DOHH2 (cell line): Measurements from ENCODE around the gene SFT2D1.

ENCODE experiments used
- H3F3A ChIP-seq: fragments of 200-600 bp; sonication (generic), shearing (Covaris generic); 2 replicates; pipeline ENCODE4 v1.6.0; 2016; ENCODE audit warnings: antibody characterized with exemption, mild to moderate bottlenecking; ENCODE audit not compliant: control insufficient read depth, insufficient read depth
- H3K27ac ChIP-seq: fragments of 200-600 bp; sonication (generic); 2 replicates; pipeline ENCODE4 v1.5.1; 2014; ENCODE audit warnings: low read depth, mild to moderate bottlenecking, low read length, moderate library complexity
- H3K27me3 ChIP-seq: fragments of 200-600 bp; sonication (generic); 2 replicates; pipeline ENCODE4 v1.6.1; 2014; ENCODE audit warnings: mild to moderate bottlenecking, low read length, mixed read lengths; ENCODE audit not compliant: control insufficient read depth
- H3K36me3 ChIP-seq: fragments of 200-600 bp; sonication (generic); 2 replicates; pipeline ENCODE4 v1.6.1; 2014; ENCODE audit warnings: mild to moderate bottlenecking, low read length, moderate library complexity, mixed read lengths; ENCODE audit not compliant: control insufficient read depth
- H3K4me1 ChIP-seq: fragments of 200-600 bp; sonication (generic); 2 replicates; pipeline ENCODE4 v1.6.1; 2014; ENCODE audit warnings: mild to moderate bottlenecking, low read length, mixed read lengths; ENCODE audit not compliant: control insufficient read depth
- H3K4me2 ChIP-seq: fragments of 200-600 bp; sonication (generic); 2 replicates; pipeline ENCODE4 v1.6.0; 2014; ENCODE audit warnings: mild to moderate bottlenecking, low read length, moderate library complexity
- H3K4me3 ChIP-seq: fragments of 200-600 bp; sonication (generic); 2 replicates; pipeline ENCODE4 v1.5.1; 2014; ENCODE audit warnings: mild to moderate bottlenecking, low read length, mixed read lengths
- H3K79me2 ChIP-seq: fragments of 200-600 bp; sonication (generic); 2 replicates; pipeline ENCODE4 v1.6.1; 2014; ENCODE audit warnings: mild to moderate bottlenecking, low read length, mixed read lengths; ENCODE audit not compliant: control insufficient read depth
- H3K9me2 ChIP-seq: fragments of 200-600 bp; sonication (generic); replicated peaks from 2 replicates; pipeline ENCODE4 v1.6.1; 2014; ENCODE audit warnings: mild to moderate bottlenecking, low read length, mixed read lengths; ENCODE audit not compliant: control insufficient read depth
- H3K9me3 ChIP-seq: fragments of 200-600 bp; sonication (generic); 2 replicates; pipeline ENCODE4 v1.6.1; 2014; ENCODE audit warnings: antibody characterized with exemption, low read length, mixed read lengths; ENCODE audit not compliant: control insufficient read depth, insufficient read depth
- H4K20me1 ChIP-seq: fragments of 200-600 bp; sonication (generic); 2 replicates; pipeline ENCODE4 v1.6.0; 2014; ENCODE audit warnings: low read depth, mild to moderate bottlenecking, antibody characterized with exemption, low read length, moderate library complexity; ENCODE audit not compliant: control insufficient read depth, insufficient read depth
- EZH2phosphoT487 ChIP-seq: fragments of 200-600 bp; sonication (generic); IDR thresholded peaks from 2 replicates; pipeline ENCODE4 v1.6.1; 2017; ENCODE audit warnings: borderline replicate concordance, mild to moderate bottlenecking, antibody characterized with exemption, low read length, moderate library complexity, mixed read lengths
- TF ChIP-seq, protein P1 (sequence below): fragments of 200-600 bp; sonication (generic); IDR thresholded peaks from one replicate; pipeline ENCODE4 v1.5.1; 2014; ENCODE audit warnings: antibody characterized with exemption, mild to moderate bottlenecking, low read depth, low read length; ENCODE audit not compliant: poor library complexity, severe bottlenecking

SFT2D1 gene

DNA sequence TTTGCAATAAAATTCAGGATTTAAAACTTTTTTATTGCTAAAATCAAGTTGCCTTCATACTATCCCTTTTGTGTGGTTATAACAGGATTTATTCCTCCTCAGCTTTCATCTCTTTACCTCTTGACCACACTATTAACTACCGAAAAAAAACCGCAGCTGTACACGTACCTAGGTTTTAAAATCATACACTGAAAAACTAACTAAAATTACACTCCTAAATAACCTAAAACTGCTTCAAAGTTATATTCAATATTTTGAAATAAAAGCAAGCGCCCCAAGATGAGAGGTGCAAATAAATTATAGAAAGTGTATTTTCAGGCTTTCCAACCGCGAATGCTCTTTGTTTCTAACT, 39.0 kb upstream of the SFT2D1 start:
- Histone ChIP-seq H3K27ac (peak overlapping the region; percentile 36), H3K27me3 (no peaks in the 10 kb centered on the region), H3K4me2 (peak overlapping the region; percentile 99), H3K36me3 (0 out of 2 replicates have a peak, but pooled peaks cover 3% of the 10 kb centered on the region), H3K4me1 (peaks cover 27% of the 10 kb centered on the region), H3K9me2 (no peaks in the 10 kb centered on the region), H3F3A (peaks cover 4% of the 10 kb centered on the region; the same call in 1 of the 2 replicates), H3K4me3 (peak overlapping the region; percentile 85), H3K79me2 (peaks cover 64% of the 10 kb centered on the region), H3K9me3 (no peaks in the 10 kb centered on the region), H4K20me1 (no peaks in the 10 kb centered on the region)
- TF ChIP-seq, protein P1, sequence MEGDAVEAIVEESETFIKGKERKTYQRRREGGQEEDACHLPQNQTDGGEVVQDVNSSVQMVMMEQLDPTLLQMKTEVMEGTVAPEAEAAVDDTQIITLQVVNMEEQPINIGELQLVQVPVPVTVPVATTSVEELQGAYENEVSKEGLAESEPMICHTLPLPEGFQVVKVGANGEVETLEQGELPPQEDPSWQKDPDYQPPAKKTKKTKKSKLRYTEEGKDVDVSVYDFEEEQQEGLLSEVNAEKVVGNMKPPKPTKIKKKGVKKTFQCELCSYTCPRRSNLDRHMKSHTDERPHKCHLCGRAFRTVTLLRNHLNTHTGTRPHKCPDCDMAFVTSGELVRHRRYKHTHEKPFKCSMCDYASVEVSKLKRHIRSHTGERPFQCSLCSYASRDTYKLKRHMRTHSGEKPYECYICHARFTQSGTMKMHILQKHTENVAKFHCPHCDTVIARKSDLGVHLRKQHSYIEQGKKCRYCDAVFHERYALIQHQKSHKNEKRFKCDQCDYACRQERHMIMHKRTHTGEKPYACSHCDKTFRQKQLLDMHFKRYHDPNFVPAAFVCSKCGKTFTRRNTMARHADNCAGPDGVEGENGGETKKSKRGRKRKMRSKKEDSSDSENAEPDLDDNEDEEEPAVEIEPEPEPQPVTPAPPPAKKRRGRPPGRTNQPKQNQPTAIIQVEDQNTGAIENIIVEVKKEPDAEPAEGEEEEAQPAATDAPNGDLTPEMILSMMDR, result no peak
- no peak for TF ChIP-seq EZH2phosphoT487

GRCh38 chr6:166379800-166380199, 37.5 kb upstream of the SFT2D1 start:
- Histone ChIP-seq H3K36me3 (no peaks in the 10 kb centered on the region), H3K4me2 (no peak overlapping the region), H3K4me3 (no peak overlapping the region)

DNA sequence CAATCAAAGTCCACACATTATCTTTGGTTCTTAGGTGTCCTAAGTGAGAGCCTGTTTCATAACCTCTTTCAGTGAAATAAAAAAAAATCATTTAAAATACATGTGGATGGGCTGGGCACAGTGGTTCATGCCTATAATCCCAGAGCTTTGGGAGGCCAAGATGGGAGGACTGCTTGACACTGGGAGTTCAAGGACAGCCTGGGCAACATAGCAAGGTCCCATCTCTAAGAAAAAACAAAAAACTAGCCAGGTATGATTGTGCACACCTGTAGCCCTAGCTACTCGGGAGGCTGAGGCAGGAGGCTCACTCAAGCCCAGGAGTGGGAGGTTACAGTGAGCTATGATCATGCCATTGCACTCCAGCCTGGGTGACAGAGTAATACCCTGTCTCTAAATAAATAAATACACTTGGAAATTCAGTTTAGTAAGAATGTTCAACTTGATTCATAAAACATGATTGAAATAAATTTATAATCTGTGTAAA, 36.8 kb upstream of the SFT2D1 start:
- Histone ChIP-seq H3K9me3 (no peaks in the 10 kb centered on the region), H3K4me3 (no peak overlapping the region), H3K9me2 (no peaks in the 10 kb centered on the region), H3K4me1 (peaks cover 21% of the 10 kb centered on the region), H3K79me2 (peaks cover 58% of the 10 kb centered on the region), H3K27ac (no peak overlapping the region), H4K20me1 (no peaks in the 10 kb centered on the region), H3F3A (peaks cover 4% of the 10 kb centered on the region; the same call in 1 of the 2 replicates), H3K27me3 (no peaks in the 10 kb centered on the region), H3K4me2 (no peak overlapping the region), H3K36me3 (no peaks in the 10 kb centered on the region)
- TF ChIP-seq, protein P1, result no peak
- TF ChIP-seq EZH2phosphoT487, result no peak

More at GRCh38 chr6:166379800-166380199, 37.5 kb upstream of the SFT2D1 start:
- TF ChIP-seq, protein P1, result no peak
- TF ChIP-seq EZH2phosphoT487, result no peak
- Histone ChIP-seq H4K20me1 (no peaks in the 10 kb centered on the region), H3K4me1 (peaks cover 27% of the 10 kb centered on the region), H3K9me3 (no peaks in the 10 kb centered on the region), H3K9me2 (no peaks in the 10 kb centered on the region), H3K27ac (no peak overlapping the region), H3F3A (peaks cover 4% of the 10 kb centered on the region; the same call in 1 of the 2 replicates), H3K27me3 (no peaks in the 10 kb centered on the region), H3K79me2 (peaks cover 64% of the 10 kb centered on the region)
